HG02840 (cell line): ENCODE measurements around the gene RANBP3.

Experiments used
- ATAC-seq: cut with Tn5 transposase; IDR thresholded peaks from one replicate; pipeline ENCODE4 v1.9.1; 2021; ENCODE audit warnings: mild to moderate bottlenecking, moderate library complexity, moderate number of reproducible peaks; ENCODE audit not compliant: unreplicated experiment, low FRiP score

Gene RANBP3

GRCh38 chr19:5867201-5868136 lies 110.5 kb downstream of the RANBP3 start:
- no peak for ATAC-seq
